GM12873 (cell line): ENCODE measurements around the gene CHCHD6.
A peak's percentile ranks its signal among the peaks of the same experiment; 100 is the strongest.

Experiments
- TF ChIP-seq, protein P1 (sequence below): IDR thresholded peaks from 2 replicates; pipeline ENCODE4 v1.5.1; 2012; ENCODE audit warnings: low read depth, mild to moderate bottlenecking, moderate library complexity, low read length, control low read depth; ENCODE audit not compliant: insufficient read depth; ENCODE audit errors: missing control alignments

Gene CHCHD6, protein sequence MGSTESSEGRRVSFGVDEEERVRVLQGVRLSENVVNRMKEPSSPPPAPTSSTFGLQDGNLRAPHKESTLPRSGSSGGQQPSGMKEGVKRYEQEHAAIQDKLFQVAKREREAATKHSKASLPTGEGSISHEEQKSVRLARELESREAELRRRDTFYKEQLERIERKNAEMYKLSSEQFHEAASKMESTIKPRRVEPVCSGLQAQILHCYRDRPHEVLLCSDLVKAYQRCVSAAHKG

DNA sequence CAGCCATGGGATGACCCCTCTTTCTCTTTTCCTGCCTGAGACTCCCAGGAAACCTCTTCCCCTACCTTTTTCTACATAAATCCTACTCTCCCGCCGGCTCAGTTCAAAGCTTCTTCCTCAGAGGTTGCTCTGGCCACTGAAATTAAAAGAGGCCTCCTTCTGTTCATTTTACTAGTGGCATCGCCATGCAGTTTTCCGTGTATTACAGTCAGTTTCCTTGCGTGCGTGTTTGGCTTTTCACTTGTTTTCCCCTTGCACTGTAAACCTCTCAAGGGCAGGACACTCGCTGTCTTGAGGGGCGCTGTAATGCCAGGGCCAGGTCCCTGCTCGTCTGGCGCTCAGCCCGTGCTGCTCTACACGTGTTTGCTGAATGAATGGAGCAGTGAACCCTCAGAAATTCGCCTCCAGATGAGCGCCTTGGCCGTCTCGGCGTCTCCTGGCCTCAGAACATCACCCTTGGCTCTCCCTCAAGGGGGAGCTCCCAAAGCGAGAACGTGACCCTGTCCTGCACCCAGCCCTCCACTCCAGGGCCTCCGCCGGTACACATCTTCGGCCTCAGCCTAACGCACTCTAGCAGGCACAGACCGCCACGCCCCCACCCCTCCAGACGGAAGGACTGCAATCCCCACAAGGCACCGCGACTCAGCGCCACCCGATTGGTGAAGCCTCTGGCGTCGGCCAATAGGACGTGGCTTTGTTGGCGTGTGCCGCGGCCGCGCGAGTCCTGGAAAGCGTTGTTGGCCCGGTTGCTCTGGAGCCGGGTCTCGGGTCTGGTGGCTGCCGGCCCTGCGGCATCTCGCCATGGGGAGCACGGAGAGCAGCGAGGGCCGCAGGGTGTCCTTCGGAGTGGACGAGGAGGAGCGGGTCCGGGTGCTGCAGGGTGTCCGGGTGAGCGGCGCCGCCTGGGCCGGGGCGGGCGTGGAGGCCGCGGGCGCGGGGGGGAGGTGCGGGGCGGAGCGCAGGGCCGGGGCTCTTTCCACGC is at the start of gene CHCHD6:
CHCHD6 (plus strand) TSS at position 729 of the 982 bp plus-strand sequence; CDS start at position 802, 73 bp downstream.
- TF ChIP-seq, protein P1, sequence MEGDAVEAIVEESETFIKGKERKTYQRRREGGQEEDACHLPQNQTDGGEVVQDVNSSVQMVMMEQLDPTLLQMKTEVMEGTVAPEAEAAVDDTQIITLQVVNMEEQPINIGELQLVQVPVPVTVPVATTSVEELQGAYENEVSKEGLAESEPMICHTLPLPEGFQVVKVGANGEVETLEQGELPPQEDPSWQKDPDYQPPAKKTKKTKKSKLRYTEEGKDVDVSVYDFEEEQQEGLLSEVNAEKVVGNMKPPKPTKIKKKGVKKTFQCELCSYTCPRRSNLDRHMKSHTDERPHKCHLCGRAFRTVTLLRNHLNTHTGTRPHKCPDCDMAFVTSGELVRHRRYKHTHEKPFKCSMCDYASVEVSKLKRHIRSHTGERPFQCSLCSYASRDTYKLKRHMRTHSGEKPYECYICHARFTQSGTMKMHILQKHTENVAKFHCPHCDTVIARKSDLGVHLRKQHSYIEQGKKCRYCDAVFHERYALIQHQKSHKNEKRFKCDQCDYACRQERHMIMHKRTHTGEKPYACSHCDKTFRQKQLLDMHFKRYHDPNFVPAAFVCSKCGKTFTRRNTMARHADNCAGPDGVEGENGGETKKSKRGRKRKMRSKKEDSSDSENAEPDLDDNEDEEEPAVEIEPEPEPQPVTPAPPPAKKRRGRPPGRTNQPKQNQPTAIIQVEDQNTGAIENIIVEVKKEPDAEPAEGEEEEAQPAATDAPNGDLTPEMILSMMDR = peak; percentile 37

DNA sequence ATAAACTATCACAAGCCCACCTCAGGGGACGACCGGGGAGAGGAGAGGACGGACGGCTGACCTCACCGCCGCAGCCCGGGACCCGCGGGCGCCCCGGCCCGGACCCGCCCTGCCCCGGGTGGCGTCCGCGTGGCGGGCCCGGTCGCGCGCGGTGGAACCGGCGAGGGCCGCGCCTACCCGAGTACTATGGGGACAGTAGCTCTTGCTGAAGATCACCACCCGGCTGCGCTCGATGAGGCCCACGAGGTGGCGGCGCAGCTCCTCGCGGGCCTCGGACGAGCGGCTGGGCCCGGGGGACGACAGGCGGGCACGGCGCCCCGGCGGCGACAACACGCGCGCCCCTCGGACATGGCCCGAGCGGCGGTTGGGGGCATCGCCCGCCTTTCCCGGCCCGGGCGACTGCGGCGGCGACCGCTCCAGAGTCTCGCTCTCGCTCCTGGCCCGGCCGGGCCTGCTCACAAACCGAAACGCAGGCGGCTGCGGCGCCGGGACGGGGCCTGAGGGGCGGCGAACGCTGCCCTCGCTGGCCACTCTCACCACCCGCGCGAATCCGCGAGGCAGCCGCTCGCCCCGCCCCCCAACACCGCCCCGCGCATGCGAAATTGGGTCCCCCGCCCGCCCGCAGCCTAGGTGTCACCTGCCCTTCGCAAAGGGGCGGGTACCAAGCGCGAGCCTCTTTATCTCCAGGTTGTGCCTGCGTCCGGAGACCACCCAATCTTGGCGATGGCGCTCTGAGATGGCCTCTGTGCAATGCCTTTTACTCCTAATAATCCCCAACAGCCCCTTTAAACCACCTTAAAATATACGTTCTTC is 49.3 kb upstream of the CHCHD6 start, which contains the start of gene TXNRD3:
TXNRD3 (minus strand) TSS at position 554 of the 813 bp plus-strand sequence.
- TF ChIP-seq, protein P1 = no peak

DNA sequence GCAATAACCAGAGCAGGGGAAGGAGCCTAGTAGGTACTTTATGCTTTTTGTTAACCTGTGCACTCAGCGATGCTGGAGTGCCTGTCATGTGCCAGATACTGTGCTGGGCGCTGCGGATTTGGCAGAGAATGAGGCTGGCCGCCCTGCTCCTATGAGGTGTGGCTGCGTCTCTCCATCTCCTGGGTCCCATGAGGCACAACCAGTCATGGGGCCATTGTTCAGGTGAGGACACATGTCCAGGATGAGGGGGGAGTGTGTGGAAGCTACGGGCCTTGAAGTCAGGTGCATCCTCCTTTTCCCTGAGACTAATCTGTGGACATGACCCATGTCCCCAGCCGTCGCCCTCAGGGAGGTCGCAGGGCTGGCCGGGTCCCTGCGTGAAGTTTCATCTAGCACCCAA is 48.2 kb upstream of the CHCHD6 start:
- TF ChIP-seq, protein P1 = no peak

DNA sequence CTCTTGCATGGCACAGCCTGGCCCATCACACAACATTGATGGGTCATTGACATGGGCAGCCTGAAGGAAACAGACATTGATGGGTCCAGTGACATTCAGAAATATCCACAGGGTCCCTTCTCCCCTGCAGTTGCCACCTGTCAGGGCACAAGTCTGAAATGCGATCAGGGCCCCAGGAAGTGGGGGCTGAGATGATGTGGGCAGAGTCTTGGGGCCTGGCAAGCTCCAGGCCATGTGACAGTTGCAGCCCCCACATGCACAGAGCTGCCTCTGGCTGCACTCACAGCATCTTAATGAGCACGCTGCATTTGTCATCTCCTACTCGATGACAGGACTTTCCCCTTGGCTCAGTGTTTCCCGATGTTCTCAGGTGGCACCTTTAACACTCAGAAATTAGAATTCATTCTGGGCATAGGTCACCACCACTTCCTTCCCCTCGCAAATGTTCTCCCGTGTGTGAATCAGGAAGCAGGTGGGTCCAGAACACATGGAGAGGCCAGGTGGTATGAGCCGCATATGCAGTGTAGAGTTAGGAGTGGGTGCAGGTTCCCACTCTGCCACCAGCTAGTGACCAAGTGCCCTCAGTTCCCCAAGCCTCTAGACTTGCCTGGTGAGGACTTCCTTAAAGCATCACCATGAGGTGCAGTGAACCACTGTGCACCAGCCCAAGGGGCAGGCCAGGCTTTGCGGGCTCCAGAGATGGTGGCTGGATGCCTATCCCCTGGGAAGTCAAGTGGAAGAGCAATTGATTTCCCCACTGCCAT is 47.5 kb upstream of the CHCHD6 start:
- TF ChIP-seq, protein P1 = no peak

DNA sequence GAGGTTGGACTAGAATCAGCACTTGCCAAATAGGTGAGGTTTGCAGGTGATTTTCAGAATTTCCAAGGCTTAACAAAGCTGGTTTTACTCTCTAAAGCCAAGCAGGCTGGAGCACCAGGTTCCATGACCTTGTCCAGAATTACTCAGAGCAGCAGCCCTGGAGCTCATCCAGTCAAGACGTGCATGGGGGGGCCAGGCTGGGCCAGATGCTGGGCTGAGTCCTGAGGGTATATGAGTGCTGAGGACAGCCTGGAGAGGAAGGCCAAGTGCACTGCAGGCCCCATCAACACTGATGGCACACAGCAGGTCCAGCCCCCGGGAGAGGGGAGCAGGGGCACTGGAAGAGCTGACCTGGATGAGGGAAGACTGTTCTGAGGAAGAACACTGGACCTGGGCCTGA is 46.1 kb upstream of the CHCHD6 start:
- TF ChIP-seq, protein P1 = no peak

DNA sequence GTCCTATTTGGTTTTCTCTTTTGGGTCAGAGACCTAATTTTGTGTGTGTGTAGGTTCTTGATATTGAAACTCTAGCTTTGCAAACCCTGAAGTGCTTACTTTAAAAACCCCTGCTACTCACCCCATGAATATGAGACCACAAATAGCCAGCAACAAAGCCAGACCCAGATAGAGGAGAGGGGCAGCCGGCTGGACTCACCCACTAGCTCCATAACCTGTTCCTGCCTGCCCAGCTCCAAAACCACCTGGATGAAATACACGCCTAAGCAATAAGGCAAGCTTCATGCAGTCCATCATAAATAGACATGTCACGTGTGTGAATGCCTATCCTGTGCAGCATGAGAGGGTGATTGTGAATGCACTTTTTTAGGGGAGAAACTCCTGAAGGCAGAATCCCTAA is 45.5 kb upstream of the CHCHD6 start:
- TF ChIP-seq, protein P1 = no peak
